ENCODE results near the gene UTS2R.

GRCh38 chr17:82327757-82328140, 43.8 kb upstream of the UTS2R start:
- TF ChIP-seq CTCF (IDR thresholded peaks at IDR 0.05): no peak
- TF ChIP-seq ETV6 (CRISPR knock-in tag; IDR thresholded peaks at IDR 0.05): no peak
- no peak for TF ChIP-seq MLX (CRISPR knock-in tag; IDR thresholded peaks at IDR 0.05)
- no peak for TF ChIP-seq ARID4B (CRISPR knock-in tag; IDR thresholded peaks at IDR 0.05; ENCODE audit: borderline replicate concordance)
- no peak for TF ChIP-seq NR3C1 (CRISPR knock-in tag; conservative IDR thresholded peaks at IDR 0.05; ENCODE audit: low read depth)
- TF ChIP-seq CREB1 (CRISPR knock-in tag; IDR thresholded peaks at IDR 0.05): no peak
- TF ChIP-seq EMX1 (CRISPR knock-in tag; IDR thresholded peaks at IDR 0.05): no peak

Measured in WTC11 (cell line).